ENCODE measurements around the gene EPB41L2.

- TF ChIP-seq CTCF (conservative IDR thresholded peaks at IDR 0.05; ENCODE audit: low read depth in 2 of 2) (no peak), POLR2AphosphoS5 (IDR thresholded peaks at IDR 0.05; ENCODE audit: low read depth) (no peak), REST (IDR thresholded peaks at IDR 0.05; ENCODE audit: unreplicated experiment) (no peak), EZH2 (IDR thresholded peaks at IDR 0.05; ENCODE audit: low read depth, unreplicated experiment) (no peak), NANOG (IDR thresholded peaks at IDR 0.05; ENCODE audit: borderline replicate concordance) (no peak), CREB1 (CRISPR knock-in tag; IDR thresholded peaks at IDR 0.05; ENCODE audit: low read depth) (no peak), JUNB (IDR thresholded peaks at IDR 0.05; ENCODE audit: unreplicated experiment) (no peak), EZH2phosphoT487 (IDR thresholded peaks at IDR 0.05; ENCODE audit: unreplicated experiment) (no peak), STAT1 (IDR thresholded peaks at IDR 0.05; ENCODE audit: unreplicated experiment) (no peak), ZNF331 (CRISPR knock-in tag; IDR thresholded peaks at IDR 0.05; ENCODE audit: low read depth) (no peak), ETS1 (IDR thresholded peaks at IDR 0.05) (no peak)
These were observed 118.6 kb downstream of the EPB41L2 start for GRCh38 chr6:130944486-130944885.

All from GM23338 (cell line).